K562 (cell line): Measurements from ENCODE around the gene FBXO22. TPM values are rescaled to one million over a fixed set of nuclear protein-coding genes. Genes with fewer than 3 reads are reported as not detected.
"Not testable (repeated sequence)": the region's sequence is repeated elsewhere in the genome, so short reads cannot be mapped to it uniquely, and the experiment has no call there.

Experiments
- CXXC5 ChIP-seq: fragments of 250-450 bp; sonication (Bioruptor Pico); IDR thresholded peaks from 2 replicates; pipeline ENCODE4 v1.8.0; 2022; ENCODE audit warnings: inconsistent platforms, mild to moderate bottlenecking, moderate library complexity
- GTF2A2 ChIP-seq: IDR thresholded peaks from 2 replicates; pipeline ENCODE4 v1.6.1; 2016; ENCODE audit warnings: mild to moderate bottlenecking, missing genetic modification characterization, missing compliant biosample characterization
- HSF4 ChIP-seq: fragments of 250-450 bp; sonication (Bioruptor Pico); IDR thresholded peaks from 2 replicates; pipeline ENCODE4 v2.1.2; 2022; ENCODE audit warnings: mild to moderate bottlenecking, moderate library complexity, borderline replicate concordance
- ID3 ChIP-seq, 2 experiments: fragments of 250-450 bp in 1 of 2; fragments of 450-650 bp in 1 of 2; sonication (Bioruptor Pico) in 1 of 2; IDR thresholded peaks; 2 replicates each; pipeline versions ENCODE4 v1.6.1 to v1.8.0; 2016 to 2021; ENCODE audit warnings: mild to moderate bottlenecking in 2 of 2, moderate library complexity in 2 of 2, missing compliant biosample characterization in 1 of 2, missing genetic modification characterization in 1 of 2
- MEF2D ChIP-seq: conservative IDR thresholded peaks from 2 replicates; pipeline ENCODE4 v1.6.1; 2016; ENCODE audit warnings: low read depth, missing genetic modification characterization, missing compliant biosample characterization
- NR2C1 ChIP-seq, 2 experiments: fragments of 450-650 bp; IDR thresholded peaks; 2 replicates each; pipeline ENCODE4 v1.6.1; 2017; ENCODE audit warnings: mild to moderate bottlenecking in 2 of 2, antibody characterized with exemption in 1 of 2, inconsistent platforms in 1 of 2, missing compliant biosample characterization in 1 of 2, missing genetic modification characterization in 1 of 2
- ZBTB9 ChIP-seq: fragments of 450-650 bp; formaldehyde crosslinking; IDR thresholded peaks from 2 replicates; pipeline ENCODE4 v1.4.0; 2020; ENCODE audit warnings: mild to moderate bottlenecking, moderate library complexity
- ZNF592 ChIP-seq: fragments of 450-650 bp; IDR thresholded peaks from 2 replicates; pipeline ENCODE4 v1.6.1; 2017; ENCODE audit warnings: antibody characterized with exemption, mild to moderate bottlenecking
- polyA plus RNA-seq, 8 experiments: library from polyadenylated mRNA; depleted of rRNA in 4 of 8; stranded (reverse) in 5 of 8; unstranded in 3 of 8; fragments of >200 nt; fragmentation: Nextera tagmentation in 2 of 8; fragmentation: Illumina TruSeq in 1 of 8; extraction: Ambion mirVana in 2 of 8; extraction: Trizol in 1 of 8; gene quantifications; 2 replicates each; pipeline versions ENCODE4 v1.2.1 to v1.2.3, GENCODE V29; 2011 to 2014; ENCODE audit warnings: inconsistent platforms in 1 of 8, missing spikeins in 1 of 8
- total RNA-seq, 7 experiments: library from RNA; depleted of rRNA in 6 of 7; stranded (reverse); fragments of >200 nt in 6 of 7; fragmentation: Illumina TruSeq in 2 of 7; extraction: Trizol in 2 of 7; gene quantifications; 2 replicates each; pipeline versions ENCODE4 v1.2.1 to v1.2.3, GENCODE V29; 2011 to 2021; ENCODE audit warnings: low replicate concordance in 1 of 7

Gene FBXO22
- total and polyA plus RNA-seq, 9 of the 15 experiments (the other 6 are each of a cell fraction or from before 2014, with no cell fraction given) = 24.4 to 99.4 (median 66.5) TPM

GRCh38 chr15:75871589-75871988, 32.1 kb upstream of the FBXO22 start (continued):
- not testable (repeated sequence) for TF ChIP-seq NR2C1 (IDR thresholded peaks at IDR 0.05); ID3 (CRISPR knock-in tag; IDR thresholded peaks at IDR 0.05)
- peak; percentile 40; the same call in 1 of the 2 replicates for TF ChIP-seq NR2C1 (tag; IDR thresholded peaks at IDR 0.05)
- peak; percentile 66 for TF ChIP-seq MEF2D (tag)
- TF ChIP-seq GTF2A2 (tag) = peak; percentile 64
- peak; percentile 92 for TF ChIP-seq ZNF592
- TF ChIP-seq HSF4 = peak; percentile 67; the same call in 1 of the 2 replicates
- TF ChIP-seq ZBTB9 (CRISPR knock-in tag) = peak; percentile 62; the same call in 1 of the 2 replicates
- peak; percentile 60 for TF ChIP-seq CXXC5 (CRISPR knock-in tag)
- TF ChIP-seq ID3 (tag; IDR thresholded peaks at IDR 0.05) = peak; percentile 80; the same call in 1 of the 2 replicates
- TF ChIP-seq, all 486 proteins: peak for 21; not testable (repeated sequence) for 465
